Activated T-cell treated with anti-CD3 and anti-CD28 coated beads for 4 hours (primary cell): ENCODE measurements around the gene SLAMF8.

Experiments
- DNase-seq: peaks from one replicate; pipeline ENCODE4 v3.0.0-alpha.2; 2020

The SLAMF8 gene

DNA sequence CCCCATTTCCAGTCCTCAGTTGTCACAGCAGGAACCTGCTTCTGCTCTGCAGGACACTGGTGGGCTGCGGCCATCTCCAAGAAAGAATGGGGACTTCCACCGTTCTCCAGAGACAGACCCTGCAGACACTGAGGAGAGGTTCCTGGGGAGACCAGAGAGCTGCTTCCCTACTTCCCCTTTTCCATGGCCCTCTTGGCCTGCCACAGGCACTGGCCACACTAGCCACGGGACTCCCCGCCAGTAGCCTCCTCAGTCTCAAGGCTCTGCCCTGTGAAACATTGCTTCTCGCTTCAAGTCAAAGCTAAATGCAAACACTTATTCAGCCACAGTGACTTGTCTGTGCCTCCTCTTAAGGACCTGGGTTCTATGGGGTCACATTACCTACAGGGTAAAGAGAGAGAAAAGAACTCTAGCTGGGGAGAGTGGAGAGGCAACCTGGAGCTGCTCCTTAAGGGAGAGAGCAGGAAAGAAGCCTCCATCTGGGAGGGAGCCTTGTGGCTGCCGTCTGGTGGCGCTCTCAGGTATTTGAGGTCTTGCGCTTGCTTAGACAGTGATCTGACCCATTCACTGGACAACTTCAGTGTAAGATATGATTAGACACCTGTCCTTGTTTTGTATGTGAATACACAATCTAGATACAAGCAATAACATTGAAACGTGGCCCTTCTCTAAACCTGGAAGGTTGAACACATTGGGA is 5.4 kb upstream of the SLAMF8 start:
- no peak for DNase-seq

DNA sequence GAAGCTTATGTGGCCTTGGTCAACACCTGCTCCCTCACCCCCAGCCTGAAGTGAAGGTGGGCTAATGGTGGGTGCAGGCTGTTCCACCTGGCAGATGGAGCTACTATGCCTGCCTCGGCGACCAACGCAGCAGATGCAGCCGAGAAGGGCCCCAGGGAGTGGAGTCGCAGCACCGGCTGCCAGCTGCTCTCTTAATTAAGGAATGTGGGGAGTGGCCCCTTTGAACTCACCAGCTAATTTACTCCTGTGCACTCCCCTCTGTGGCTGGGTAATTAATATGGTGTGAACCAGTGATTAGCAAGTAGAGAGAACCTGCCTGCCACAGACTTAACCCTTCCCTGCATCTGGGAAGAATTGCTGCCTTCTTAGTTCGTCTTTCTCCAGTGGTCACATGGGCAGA is 3.3 kb upstream of the SLAMF8 start:
- no peak for DNase-seq

DNA sequence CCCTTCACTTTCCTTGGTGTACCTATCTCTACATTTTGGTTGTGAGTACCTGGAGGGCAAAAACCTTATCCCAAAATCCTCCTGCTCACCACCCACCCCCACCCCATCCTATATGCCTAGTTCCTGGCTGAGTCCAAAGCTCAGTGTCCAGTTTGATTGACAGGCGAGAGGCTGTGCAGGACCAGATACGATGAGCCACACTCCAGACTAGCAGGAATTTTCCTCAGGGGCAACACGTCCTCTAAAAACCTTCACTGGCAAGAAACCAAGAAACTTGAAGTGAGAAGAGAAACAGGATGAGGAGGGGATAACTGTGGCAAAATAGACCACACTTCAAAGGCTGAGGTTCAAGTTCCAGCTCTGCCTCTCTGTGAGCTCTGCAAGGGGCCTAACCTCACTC is 1.1 kb upstream of the SLAMF8 start:
- no peak for DNase-seq

DNA sequence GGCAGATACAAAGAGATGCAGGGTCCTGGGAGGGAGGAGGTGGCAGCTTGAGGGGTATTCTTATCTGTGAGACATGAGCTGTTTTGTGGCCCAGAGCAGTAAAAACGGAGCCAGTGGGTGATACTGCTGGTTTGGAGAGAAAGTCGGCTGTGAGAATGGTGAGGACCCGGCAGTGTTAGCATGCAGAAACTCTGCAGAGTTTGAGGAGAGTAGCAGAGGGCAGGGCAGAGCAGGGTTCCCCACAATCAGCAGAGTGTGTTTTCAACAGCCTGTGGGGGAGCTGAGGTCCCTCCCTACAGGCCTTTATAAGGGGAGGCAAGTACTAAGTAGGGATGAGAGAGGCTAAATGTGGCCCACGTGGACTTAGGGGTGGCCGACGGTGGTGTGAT is 423 bp downstream of the SLAMF8 start:
- DNase-seq: no peak

DNA sequence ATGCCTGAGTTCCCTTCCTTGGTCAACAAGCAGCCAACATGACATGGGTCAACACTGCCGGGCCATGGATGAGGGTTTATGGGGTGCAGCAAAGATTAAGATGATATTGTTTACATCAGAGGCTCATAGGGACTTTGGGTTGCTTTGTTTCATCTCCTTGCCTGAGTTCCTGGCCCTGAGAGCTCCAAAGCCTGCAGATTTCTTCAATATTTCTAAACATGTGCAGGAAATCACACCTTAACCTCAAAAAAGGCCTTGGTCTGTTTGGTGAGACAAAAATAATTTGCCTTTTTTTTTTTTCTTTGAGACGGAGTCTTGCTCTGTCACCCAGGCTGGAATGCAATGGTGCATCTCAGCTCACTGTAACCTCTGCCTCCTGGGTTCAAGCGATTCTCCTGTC is 876 bp downstream of the SLAMF8 start:
- no peak for DNase-seq

DNA sequence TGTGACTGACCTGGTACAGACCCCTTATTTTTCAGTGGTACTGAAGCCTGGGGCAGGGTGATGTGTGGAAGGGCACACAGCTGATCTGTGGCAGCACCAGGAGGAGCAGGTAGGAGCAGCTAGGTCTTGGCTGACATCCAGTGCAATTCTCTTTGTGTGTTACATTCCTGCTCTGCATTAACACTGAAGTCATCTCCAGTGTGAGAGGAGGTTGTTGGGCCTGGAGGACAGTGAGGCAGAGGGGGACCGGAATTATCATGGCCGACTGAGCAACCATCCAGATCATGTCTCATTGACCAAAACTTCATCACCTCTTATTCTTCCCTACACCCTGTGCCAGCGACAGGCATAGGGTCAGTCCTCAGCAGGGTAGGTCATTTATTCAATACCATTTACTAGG is 1.5 kb downstream of the SLAMF8 start:
- DNase-seq: no peak

DNA sequence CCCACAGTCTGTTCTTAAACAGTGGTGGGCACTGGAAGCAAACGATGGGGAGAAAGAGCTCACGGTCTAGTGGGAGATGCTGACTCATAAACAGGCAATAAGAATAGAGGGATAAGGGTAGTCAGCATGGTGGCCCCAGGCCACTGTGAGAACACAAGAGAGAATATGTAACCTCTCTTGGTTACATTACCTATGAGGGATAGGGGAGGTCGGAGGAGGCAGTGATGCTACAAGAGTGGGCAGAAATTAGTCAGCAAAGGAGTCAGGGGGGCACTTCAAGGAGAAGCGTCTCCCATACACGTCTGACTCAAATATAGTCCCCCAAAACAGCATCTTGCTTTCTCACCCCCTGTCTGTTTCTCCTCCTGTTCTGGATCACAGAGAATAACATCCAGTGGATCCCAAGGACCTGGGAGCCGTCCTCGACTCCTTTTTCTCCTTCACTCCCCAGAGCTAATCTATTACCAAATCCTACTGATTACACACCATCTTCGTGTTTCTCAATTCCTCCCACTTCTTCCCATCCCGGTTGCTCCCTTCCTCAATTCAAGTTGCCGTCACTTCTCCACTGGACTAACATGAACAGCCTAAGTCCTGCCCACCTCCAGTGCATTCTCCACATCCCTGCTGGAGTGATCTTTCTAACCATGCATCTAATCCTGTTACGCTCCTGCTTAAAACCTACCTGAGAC is 2.1 kb downstream of the SLAMF8 start:
- no peak for DNase-seq

DNA sequence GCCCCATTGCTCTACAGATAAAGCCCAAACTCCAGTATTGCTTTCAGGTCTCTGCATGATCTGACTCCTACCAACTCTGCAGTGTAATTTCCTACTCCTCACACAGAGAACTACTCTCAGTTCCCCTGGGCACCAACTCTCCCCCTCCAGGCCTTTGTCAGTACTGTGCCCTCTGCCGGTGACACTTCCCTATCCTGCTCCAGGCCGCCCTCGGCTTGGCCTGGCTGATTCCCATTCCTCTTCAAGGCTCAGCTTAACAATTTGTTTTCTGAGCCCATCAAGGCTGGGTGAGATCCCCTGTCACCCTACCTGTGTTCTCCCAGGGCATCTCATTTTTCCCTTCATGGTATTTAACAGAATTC is 2.6 kb downstream of the SLAMF8 start:
- no peak for DNase-seq

DNA sequence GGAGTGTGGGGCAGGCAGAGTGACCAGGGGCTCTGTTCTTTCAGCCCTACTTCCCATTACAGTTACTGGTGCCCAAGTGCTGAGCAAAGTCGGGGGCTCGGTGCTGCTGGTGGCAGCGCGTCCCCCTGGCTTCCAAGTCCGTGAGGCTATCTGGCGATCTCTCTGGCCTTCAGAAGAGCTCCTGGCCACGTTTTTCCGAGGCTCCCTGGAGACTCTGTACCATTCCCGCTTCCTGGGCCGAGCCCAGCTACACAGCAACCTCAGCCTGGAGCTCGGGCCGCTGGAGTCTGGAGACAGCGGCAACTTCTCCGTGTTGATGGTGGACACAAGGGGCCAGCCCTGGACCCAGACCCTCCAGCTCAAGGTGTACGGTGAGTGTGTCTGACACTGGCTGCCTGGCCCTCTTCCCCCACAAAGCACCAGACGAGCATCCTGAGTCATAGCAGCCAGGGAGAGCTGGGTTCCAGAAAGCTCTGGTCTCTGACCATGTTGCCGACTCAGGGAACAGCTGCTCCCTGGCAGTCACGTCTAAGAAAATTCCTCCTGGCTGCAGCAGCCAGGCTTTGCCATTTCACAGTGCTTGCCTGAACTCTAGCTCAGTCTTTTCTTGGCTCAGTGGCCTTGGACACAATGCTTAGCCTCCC is 3.3 kb downstream of the SLAMF8 start:
- DNase-seq: no peak

DNA sequence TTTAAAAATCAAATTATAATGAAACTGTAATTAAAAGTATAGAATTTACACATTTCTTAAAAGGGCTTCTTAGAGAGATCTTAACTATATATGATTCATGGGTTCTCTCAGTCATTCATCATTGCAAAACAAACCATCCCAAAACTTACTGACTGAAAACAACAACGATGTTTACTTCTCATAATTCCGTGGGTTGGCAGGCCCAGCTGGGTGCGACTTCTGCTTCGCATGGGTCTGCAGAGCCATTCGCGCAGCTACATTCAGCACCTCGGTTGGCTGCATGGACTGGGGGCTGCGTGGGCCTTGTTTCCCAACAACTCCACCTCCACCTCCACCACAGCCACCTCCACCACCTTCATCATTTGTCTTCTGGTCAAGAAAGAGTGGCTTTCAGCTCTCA is 4.0 kb downstream of the SLAMF8 start:
- no peak for DNase-seq

DNA sequence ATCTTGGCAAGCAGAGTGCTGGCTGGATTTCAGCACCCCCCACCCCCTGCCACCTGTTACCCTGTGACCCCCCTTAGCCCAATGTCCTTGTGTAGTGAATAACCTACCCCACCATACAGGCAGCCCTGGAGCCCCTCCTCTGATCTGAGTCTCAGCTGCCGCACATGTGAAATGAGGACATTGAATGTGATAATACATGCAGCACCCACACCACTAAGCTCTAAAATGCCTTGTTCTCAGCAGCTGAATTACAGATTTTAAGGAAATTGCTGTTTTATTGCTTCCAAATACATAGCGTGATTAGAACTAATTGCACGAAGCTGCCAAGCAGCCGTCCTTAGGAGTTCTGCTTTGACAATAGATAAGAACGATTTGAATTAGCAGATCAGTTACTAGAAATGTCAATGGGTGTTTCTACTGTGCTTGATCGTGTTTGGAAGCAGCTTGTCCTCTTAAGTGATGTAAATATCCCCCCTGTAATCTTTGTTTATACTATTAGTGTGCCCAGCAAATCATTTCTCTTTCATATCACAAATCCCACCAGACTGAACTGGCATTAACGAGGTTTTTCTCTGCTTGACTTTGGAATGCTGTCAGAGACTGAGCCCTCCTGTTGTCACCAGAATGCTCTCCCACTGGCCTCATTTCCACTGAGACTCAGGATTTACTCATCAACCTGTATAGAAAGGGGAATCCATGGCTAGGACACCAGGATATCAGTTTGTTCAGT is 4.9 kb downstream of the SLAMF8 start:
- DNase-seq: no peak

DNA sequence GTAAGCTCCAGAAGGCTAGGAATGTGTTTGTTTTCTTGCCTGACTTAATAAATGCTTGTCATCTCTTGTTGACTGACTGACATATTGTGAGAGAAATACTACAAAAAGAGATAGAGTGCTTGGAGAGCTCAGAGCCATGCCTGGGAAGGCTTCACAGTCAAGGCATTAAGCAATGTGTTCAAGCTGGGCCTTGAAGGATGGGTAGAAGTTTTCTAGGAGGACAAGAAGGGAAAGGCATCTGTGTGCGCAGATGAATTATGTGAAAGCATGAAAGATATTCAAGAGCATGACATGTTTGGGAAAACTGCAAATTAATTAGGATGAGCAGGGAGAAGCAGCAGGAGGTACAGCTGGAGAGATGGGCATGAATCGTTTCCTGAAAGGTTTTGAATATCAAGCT is 5.6 kb downstream of the SLAMF8 start:
- DNase-seq: no peak

DNA sequence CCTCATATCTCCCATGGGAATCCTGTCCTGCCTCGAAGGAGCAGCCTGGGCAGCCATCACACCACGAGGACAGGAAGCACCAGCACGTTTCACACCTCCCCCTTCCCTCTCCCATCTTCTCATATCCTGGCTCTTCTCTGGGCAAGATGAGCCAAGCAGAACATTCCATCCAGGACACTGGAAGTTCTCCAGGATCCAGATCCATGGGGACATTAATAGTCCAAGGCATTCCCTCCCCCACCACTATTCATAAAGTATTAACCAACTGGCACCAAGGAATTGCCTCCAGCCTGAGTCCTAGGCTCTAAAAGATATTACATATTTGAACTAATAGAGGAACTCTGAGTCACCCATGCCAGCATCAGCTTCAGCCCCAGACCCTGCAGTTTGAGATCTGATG is 8.7 kb downstream of the SLAMF8 start:
- no peak for DNase-seq

DNA sequence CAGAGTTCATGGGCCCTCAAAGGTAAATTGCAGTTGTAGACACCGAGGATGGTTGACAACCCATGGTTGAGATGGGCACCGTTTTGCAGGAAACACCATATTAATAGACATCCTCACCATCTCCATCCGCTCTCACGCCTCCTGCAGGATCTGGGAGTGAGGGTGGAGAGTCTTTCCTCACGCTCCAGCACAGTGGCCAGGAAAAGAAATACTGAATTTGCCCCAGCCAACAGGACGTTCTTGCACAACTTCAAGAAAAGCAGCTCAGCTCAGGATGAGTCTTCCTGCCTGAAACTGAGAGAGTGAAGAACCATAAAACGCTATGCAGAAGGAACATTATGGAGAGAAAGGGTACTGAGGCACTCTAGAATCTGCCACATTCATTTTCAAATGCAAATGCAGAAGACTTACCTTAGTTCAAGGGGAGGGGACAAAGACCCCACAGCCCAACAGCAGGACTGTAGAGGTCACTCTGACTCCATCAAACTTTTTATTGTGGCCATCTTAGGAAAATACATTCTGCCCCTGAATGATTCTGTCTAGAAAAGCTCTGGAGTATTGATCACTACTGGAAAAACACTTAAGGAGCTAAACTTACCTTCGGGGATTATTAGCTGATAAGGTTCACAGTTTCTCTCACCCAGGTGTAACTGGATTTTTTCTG is 9.3 kb downstream of the SLAMF8 start:
- no peak for DNase-seq

DNA sequence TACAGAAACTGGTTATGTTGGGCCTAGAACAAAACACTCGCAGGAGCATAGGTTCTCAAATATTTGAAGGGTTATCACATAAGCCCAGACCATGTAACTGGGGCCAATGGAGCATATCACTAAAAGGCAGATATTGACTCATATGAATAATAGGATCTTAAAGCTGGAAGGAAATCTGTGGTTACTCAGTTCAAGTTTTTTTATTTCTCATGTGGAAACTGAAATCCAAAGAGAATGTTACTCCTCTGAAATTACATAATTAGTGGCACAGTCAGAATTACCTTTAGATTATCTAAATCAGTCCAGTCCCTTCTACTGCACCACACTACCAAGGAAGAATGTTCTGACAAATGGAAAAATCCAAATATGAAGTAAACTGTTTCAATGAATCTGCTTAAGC is 12.0 kb downstream of the SLAMF8 start:
- DNase-seq: no peak

DNA sequence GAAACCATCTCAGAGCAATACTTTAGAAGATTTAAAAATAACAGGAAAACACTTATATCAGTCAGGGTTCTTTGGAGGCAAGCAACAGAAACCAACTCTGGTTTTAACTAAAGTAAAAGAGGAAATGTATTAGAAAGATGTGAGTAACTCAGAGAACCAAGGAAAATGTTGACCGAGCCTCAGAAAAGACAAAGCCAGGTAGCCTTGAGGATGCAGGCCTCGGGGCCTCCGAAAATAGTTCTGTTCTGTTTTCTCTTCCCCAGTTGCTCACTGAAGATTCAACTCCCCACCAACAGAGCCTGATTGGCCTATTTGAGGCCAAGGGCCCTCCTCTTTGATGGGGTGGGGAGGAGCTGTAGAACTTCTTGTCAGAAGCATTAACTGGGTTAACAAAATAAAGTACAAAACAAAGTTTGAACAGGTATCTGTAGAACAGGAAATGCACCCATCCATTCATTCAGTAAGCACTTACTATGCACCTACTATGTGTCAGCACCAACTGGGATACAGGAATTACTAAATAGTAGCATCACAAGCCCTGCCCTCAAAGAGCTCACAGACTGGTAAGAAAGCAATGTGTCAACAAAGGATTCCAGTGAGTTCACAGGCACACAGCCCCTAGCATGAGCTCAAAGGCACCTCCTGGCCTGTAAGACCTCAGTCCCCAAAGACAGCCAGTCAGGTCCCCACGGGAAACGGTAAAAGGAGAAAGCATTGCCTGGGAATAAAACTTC is 12.6 kb downstream of the SLAMF8 start:
- DNase-seq: no peak

DNA sequence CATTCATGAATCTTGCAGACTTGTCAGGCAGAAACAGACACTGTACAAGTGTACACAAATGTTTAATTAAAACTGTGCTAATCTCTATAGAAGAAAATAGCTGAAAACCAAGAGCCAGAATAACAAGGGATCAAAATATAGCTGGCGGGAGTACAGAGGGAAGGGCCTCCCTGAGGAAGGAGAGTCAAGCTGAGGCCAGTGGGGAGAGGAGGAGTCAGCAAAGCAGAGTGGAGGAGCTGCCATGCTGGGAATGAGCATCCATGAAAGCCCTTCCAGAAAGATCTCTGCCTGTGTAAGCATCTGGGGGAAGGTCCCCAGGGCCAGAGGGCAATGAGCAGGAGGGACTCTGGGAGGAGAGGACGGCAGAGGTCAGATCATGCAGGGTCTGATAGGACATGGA is 15.1 kb downstream of the SLAMF8 start:
- no peak for DNase-seq

DNA sequence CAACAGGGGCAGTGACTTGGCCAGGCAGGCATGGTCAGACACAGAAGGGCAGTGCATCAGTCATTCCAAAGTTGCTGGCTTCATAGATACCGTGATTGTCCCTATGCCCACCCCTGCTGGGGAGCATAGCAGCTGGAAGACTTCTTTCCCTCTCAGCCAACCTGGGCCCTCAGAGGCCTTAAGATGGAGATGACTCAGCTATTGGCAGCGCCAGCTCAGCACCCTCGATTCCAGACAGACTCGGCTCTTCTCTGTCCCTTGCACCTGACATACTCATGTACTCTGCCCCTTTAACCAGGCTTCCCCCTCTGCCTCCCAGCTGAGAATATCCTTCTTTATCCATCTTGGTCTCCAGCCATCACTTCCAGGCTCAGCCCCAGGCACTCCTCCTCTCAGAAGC is 16.8 kb downstream of the SLAMF8 start:
- DNase-seq: no peak

DNA sequence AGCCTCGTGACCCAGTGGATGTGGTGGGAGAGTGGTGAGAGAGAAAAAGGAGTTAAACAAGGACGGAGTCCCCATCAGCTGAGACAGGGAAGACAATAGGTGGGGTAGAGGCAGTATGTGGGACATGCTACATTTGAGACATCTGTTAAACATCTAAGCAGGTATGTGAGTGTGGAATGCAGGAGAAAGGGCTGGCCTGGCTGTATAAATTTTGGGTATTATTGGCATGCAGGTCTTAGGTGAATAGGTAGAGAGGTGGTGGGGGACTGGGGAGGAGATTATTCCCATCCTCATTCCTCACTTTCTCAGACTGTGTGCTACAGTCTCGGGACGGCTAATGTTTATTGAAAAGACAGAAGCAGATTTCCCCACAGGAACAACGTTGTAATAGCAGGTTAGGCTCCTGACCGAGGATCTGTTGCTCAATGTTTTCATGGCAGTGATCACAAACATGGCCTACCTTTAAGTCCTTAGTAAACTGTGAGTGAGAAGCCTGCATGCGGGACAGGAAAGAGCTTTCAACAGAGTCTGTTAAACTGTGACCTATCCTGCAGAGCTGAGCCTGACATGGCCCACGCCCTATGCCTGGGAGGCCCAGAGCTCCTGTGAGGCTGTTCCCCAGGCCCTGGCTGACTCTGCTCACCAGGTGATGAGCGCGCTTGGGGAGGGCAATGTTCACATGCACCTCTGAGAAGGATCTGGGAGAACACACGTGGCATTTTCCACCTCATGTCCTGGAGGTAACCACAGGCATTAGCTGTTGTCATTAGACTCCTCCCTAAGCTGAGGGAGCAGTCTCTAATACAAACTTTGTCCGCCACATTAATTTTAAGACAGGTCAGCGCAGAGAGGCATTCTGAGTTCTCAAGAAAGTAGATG is 19.3 kb downstream of the SLAMF8 start:
- DNase-seq: no peak

DNA sequence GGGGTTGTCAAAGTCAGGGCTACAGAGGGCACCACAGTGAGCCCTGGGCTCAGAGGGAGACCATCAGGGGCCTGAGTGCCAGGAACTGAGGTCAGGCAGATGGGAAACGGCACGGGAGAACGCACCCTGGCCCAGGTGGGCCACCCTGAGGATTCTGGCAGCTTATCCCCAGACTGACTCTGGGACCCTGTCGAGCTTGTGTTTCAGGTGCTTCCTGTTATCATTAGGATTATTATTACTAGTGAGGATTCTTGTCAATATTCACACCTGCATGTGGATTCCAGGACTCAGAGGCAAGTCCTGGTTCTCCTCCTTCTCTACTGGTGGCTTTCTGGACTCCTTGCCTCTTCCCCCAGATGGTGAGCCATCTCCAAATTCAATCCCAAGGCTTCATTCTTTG is 20.6 kb downstream of the SLAMF8 start:
- DNase-seq: no peak

DNA sequence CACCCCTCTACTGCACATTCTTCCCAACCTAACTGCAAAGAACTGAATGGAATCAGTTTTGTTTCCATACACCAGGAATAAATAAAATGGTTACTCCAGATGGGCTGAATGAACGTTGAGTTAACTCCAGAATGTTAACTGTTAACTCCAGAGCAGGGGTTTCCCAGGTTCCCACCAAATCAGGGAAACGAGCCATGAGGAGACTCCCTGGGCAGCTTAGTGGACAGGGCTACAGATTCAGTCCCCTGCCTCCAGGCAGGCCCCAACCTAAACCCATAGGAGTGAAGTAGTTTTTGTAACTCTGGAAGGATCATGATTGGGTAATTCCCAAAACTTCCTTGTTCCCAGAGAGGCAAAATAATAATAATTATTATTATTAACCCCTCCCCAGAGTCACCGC is 21.7 kb downstream of the SLAMF8 start:
- DNase-seq: no peak
